HFF-Myc (cell line): ENCODE results near the gene STT3B.

Experiments
- DNase-seq: peaks from one replicate; pipeline ENCODE4 v3.0.0-alpha.2; 2011; ENCODE audit warnings: low read depth; ENCODE audit errors: extremely low read depth
- H3K4me3 ChIP-seq: replicated peaks from 2 replicates; pipeline ENCODE4 v1.5.1; 2011; ENCODE audit warnings: low read depth, mild to moderate bottlenecking, control low read depth, low read length
- CTCF ChIP-seq: IDR thresholded peaks from 2 replicates; pipeline ENCODE4 v1.5.1; 2012; ENCODE audit warnings: mild to moderate bottlenecking, low read depth, low read length, control low read depth; ENCODE audit errors: missing control alignments

STT3B gene

GRCh38 chr3:31615071-31615875, 82.5 kb downstream of the STT3B start:
- no peak for TF ChIP-seq CTCF
- no peak overlapping the region for H3K4me3 ChIP-seq
- no peak for DNase-seq

- no peak overlapping the region for H3K4me3 ChIP-seq
- DNase-seq, result no peak
- TF ChIP-seq CTCF, result no peak
Observed at GRCh38 chr3:31616711-31617110, 84.0 kb downstream of the STT3B start.

- DNase-seq, result no peak
- TF ChIP-seq CTCF, result no peak
- H3K4me3 ChIP-seq, result no peak overlapping the region
Observed at GRCh38 chr3:31620656-31621055, 87.9 kb downstream of the STT3B start.

- TF ChIP-seq CTCF, result no peak
- H3K4me3 ChIP-seq, result no peak overlapping the region
- no peak for DNase-seq
Observed at GRCh38 chr3:31621314-31621713, 88.6 kb downstream of the STT3B start.

- no peak overlapping the region for H3K4me3 ChIP-seq
- no peak for DNase-seq
- no peak for TF ChIP-seq CTCF
Observed at GRCh38 chr3:31622636-31623288, 90.0 kb downstream of the STT3B start.

GRCh38 chr3:31624083-31624709, 91.5 kb downstream of the STT3B start:
- no peak for DNase-seq
- no peak overlapping the region for H3K4me3 ChIP-seq
- TF ChIP-seq CTCF, result no peak
